T-helper 22 cell (primary cell): ENCODE data around the gene PTBP1.

Experiments
- DNase-seq: peaks from one replicate; pipeline ENCODE4 v3.0.0-alpha.2; 2020; ENCODE audit warnings: low read depth

The PTBP1 gene

DNA sequence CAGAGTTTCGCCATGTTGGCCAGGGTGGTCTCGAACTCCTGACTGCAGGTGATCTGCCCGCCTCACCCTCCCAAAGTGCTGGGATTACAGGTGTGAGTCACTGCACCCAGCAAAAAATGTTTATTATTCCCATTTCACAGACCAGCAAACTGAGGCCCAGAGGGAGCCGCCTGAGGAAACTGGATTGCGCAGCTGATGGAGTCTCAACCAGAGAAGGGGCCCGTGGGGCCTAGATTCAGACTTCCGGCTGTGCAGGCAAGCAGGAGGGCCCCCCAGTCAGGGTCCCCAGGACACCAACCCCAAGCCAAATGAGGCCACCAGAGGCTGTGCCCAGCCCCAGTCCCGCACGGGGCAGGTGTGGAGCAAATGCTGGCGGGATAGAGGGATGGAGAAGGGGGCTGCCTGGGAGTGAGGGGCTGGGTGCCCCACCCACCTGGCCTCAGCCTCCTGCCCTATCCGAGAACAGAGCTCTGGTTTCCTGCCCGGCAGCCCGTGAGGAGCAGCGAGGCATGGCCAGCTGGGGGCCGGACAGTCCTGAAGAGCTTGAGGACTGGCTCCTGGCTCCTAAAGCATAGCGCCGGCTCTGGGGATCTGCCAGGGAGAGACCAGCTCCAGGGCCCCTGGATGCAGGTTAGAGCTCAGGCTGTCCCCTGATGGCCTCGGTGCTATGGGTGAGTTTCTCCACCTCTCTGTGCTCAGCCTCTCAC is 24.4 kb upstream of the PTBP1 start:
- no peak for DNase-seq

DNA sequence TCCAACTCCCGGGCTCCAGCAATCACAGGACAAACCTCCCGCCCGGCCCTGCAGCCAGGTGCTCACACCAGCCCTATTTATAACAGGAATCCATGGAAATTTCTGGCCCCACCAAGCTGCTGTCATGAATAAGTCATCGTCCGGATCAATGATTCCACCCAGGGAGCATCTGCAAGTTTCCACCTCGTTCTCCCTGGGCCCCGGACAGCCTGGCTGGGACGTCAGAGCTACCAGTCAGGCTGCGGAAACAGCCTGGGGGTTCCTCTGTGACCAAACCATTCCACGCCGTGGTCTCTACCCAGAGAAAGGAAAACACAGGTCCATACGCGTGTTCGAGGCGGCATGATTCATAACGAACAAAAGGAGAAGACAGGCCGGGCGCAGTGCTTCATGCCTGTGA is 20.7 kb upstream of the PTBP1 start:
- no peak for DNase-seq

DNA sequence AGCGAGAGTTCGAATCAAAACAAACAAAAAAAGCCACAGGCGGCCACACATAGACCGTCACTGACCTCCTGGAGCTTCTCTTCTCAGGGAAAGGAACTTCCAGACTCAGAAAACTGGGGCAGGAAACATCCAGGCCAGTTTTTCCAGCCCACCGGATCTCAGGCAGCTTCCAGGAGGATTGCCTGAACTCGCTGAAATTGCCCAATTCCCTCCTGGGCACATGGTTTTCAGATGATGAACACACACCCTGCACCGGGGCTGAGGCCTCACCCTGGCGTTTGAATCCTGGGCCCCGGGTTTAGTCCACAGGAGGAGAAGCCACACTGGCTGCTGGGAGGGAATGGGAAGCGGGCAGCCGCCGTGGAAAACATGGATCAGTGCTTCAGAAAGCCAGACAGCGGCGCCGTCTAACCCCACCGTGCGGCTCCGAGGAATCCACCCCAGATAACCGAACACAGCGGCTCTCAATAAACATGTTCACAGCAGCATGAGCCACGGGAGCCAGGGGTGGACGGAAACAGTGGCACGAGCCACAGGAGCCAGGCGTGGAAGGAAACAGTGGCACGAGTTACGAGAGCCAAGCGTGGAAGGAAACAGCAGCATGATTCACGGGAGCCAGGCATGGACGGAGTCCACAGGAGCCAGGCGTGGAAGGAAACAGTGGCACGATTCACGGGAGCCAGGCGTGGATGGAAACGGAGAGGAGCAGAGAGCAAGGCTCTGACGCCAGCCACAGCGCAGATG is 18.2 kb upstream of the PTBP1 start:
- no peak for DNase-seq

GRCh38 chr19:780935-781334 is 16.3 kb upstream of the PTBP1 start:
- no peak for DNase-seq

GRCh38 chr19:781800-782184 is 15.5 kb upstream of the PTBP1 start:
- no peak for DNase-seq

DNA sequence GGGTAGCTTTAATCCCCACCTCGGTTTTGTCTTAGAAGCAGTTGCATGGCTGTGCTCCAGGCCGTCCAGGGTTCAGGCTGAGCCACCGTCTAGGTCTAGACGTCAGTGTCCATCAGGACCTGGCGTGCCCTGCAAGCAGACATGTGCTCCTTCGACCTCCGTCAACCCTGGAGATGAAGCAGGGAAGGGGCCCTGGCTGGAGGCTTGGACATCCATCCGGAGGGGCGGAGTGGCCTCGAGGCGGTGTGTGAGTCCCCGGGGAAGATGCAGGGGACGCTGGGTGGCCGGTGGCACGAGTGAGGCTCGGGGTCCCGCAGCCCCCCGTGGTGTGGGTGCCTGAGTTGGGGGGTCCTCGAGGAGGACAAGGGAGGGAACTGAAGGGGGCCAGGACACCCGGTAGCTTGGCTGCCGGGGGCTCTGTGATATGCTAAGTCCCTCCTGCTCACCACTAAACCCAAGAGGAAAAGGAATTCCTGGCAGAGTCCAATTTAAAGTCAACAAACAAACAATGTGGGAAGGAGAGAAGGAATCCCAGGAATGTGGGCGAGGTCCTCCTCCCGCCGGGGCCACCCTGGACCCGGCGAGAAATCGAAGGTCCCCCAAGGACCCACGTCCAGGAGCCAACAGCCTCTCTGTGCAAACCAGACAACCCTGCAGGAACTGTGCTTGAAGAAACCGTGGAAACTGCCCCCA is 14.9 kb upstream of the PTBP1 start:
- DNase-seq: no peak

- DNase-seq: no peak
Observed at GRCh38 chr19:782878-783668, 14.2 kb upstream of the PTBP1 start.

DNA sequence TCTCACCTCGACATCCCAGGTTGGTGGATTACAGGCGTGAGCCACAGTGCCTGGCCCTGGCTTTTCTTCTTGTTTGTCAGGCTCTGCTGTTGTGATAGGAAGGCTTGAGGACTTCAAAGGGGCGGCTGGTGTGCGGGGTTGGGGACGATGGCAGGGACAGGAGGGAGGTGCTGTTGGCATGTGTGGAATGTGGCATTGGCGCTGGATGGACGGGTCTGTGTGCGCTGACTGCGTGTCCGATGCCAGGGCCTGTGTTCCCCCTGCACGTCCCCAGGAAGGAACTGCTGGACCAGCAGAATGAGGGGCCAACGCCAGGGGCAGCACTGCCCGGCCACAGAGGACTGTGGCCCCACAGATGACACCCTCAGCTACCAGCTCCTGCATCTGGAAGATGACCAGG is 12.7 kb upstream of the PTBP1 start:
- DNase-seq: no peak

DNA sequence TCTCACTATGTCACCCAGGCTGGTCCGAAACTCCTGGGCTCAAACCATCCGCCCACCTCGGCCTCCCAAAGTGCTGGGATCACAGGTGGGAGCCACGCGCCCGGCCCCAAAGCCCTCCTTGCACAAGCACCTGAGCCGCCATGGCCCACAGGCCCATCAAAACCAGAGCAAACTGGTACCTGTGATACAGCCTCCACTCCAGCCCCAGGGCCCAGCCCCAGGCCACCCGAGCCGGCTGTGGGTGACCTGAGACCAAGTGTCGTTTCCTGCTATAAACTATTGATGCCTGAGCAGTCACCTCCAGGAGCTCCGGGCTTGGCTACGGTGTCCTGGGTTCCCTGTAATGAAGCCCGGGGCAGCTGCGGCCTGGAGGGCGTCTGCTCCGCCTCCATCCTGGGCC is 9.7 kb upstream of the PTBP1 start:
- DNase-seq: no peak

GRCh38 chr19:788686-788982 is 8.6 kb upstream of the PTBP1 start:
- no peak for DNase-seq

- DNase-seq: no peak
Observed at GRCh38 chr19:788983-789700, 8.1 kb upstream of the PTBP1 start.

DNA sequence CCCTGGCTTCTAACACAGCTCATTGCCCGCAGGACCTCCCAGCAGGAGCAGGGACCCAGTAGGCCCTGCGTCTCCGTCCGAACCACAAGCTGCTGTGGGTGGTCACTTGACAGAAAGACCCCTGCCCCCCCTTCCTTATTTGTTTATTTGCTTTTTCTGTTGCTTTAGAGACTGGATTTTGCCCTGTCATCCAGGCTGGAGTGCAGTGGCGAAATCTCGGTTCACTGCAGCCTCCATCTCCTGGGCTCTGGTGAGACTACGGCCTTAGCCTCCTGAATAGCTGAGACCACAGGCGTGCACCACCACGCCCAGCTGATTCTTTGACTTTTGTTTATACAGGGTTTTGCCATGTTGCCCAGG is 7.6 kb upstream of the PTBP1 start:
- DNase-seq: no peak

DNA sequence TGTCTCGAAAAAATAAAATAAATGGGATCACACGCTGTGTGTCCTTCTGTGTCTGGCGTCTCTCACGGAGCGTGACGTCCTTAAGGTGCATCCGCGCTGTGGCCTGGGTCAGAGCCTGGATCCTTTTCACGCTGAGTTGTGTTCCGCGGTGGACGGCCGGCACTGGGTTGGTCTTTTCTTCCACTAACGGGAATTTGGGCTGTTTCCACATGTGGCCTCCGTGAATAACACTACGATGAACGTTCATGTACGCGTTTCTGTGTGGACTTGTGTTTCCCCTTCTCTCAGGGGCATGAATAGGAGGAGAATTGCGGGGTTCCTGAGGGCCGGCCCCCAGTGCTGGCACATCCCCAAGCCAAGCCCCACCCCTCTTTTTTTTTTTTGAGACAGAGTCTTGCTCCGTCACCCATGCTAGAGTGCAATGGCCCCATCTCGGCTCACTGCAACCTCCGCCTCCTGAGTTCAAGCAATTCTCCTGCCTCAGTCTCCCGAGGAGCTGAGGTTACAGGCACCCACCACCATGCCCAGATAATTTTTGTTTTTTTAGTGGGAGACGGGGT is 6.2 kb upstream of the PTBP1 start:
- no peak for DNase-seq

- no peak for DNase-seq
Observed at GRCh38 chr19:791567-792305, 5.5 kb upstream of the PTBP1 start.

DNA sequence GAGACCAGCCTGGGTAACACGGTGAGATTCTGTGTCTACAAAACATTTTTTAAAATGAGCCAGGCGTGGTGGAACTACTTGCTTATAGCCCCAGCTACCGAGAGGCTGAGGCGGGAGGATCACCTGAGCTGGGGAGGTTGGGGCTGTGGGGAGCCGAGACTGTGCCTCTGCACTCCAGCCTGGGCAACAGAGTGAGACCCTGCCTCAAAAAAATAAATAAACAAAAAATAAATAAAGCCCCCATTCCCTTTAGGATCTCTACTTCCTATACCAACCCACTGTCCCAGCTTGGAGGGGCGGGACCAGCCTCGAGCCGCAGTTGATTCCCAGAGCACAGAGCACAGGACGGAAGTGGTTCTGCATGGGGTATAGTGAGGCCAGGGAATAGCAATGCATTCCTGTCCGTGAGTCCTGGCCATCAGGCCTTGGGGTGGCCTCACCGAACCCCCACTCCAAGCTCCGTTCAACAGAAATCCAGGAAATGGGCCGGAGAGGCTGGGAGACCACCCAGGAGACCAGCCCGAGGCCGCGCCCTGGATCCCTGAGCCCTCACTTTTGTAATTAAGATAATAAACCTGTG is 4.9 kb upstream of the PTBP1 start:
- DNase-seq: no peak

DNA sequence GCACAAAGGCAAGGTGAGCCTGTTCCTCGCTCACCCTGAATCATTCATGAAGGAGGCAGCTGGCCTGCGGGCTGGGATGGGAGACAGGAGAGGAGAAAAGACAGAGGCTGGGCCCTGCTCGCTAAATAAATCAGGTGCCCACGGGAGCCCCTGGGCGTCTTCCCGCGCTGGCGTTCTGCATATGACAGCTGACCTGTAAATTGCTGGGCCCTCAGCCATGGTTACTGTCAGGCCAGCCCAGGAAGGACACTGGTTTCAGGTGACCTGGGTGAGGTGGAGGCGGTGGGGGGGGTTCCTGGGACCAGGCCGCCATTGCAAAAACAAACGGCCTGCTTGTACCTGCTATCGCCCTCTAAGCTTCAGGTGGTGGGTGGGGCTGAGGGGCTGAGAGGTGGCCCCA is 3.4 kb upstream of the PTBP1 start:
- no peak for DNase-seq

- DNase-seq: no peak
Observed at GRCh38 chr19:795073-795611, 2.1 kb upstream of the PTBP1 start.

GRCh38 chr19:795691-796581 is 1.3 kb upstream of the PTBP1 start:
- DNase-seq: no peak
